SJCRH30 (cell line): ENCODE results near the gene CILP2. TPM values are rescaled to one million over a fixed set of nuclear protein-coding genes. Genes with fewer than 3 reads are reported as not detected.

Experiments
- DNase-seq, 2 experiments: peaks; one replicate each; pipeline ENCODE4 v3.0.0-alpha.2; 2015 to 2020
- H3K27ac ChIP-seq: fragments of 250-450 bp; sonication (Bioruptor Pico); 2 replicates; pipeline ENCODE4 v1.5.1; 2020; ENCODE audit warnings: mild to moderate bottlenecking, moderate library complexity
- H3K27me3 ChIP-seq: fragments of 250-450 bp; sonication (Bioruptor Pico); 2 replicates; pipeline ENCODE4 v1.5.1; 2020; ENCODE audit warnings: mild to moderate bottlenecking, moderate library complexity
- H3K36me3 ChIP-seq: fragments of 250-450 bp; sonication (Bioruptor Pico); 2 replicates; pipeline ENCODE4 v1.5.1; 2020; ENCODE audit warnings: mild to moderate bottlenecking, moderate library complexity
- H3K4me1 ChIP-seq: fragments of 250-450 bp; sonication (Bioruptor Pico); 2 replicates; pipeline ENCODE4 v1.5.1; 2020; ENCODE audit warnings: mild to moderate bottlenecking, moderate library complexity
- H3K4me3 ChIP-seq: fragments of 250-450 bp; sonication (Bioruptor Pico); 2 replicates; pipeline ENCODE4 v1.5.1; 2020; ENCODE audit warnings: mild to moderate bottlenecking, moderate library complexity
- H3K9me3 ChIP-seq: fragments of 250-450 bp; sonication (Bioruptor Pico); replicated peaks from 2 replicates; pipeline ENCODE4 v1.5.1; 2020; ENCODE audit warnings: mild to moderate bottlenecking, moderate library complexity
- total RNA-seq: library from RNA; depleted of rRNA; stranded (reverse); fragments of >200 nt; shearing (Covaris generic); gene quantifications from 2 replicates; pipeline ENCODE4 v1.2.3, GENCODE V29; 2014; rRNA removed

Gene CILP2, protein sequence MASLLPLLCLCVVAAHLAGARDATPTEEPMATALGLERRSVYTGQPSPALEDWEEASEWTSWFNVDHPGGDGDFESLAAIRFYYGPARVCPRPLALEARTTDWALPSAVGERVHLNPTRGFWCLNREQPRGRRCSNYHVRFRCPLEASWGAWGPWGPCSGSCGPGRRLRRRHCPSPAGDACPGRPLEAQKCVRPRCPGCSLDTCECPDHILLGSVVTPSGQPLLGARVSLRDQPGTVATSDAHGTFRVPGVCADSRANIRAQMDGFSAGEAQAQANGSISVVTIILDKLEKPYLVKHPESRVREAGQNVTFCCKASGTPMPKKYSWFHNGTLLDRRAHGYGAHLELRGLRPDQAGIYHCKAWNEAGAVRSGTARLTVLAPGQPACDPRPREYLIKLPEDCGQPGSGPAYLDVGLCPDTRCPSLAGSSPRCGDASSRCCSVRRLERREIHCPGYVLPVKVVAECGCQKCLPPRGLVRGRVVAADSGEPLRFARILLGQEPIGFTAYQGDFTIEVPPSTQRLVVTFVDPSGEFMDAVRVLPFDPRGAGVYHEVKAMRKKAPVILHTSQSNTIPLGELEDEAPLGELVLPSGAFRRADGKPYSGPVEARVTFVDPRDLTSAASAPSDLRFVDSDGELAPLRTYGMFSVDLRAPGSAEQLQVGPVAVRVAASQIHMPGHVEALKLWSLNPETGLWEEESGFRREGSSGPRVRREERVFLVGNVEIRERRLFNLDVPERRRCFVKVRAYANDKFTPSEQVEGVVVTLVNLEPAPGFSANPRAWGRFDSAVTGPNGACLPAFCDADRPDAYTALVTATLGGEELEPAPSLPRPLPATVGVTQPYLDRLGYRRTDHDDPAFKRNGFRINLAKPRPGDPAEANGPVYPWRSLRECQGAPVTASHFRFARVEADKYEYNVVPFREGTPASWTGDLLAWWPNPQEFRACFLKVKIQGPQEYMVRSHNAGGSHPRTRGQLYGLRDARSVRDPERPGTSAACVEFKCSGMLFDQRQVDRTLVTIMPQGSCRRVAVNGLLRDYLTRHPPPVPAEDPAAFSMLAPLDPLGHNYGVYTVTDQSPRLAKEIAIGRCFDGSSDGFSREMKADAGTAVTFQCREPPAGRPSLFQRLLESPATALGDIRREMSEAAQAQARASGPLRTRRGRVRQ
- total RNA-seq, result 0.94 and 1.1 TPM in 2 replicates

DNA sequence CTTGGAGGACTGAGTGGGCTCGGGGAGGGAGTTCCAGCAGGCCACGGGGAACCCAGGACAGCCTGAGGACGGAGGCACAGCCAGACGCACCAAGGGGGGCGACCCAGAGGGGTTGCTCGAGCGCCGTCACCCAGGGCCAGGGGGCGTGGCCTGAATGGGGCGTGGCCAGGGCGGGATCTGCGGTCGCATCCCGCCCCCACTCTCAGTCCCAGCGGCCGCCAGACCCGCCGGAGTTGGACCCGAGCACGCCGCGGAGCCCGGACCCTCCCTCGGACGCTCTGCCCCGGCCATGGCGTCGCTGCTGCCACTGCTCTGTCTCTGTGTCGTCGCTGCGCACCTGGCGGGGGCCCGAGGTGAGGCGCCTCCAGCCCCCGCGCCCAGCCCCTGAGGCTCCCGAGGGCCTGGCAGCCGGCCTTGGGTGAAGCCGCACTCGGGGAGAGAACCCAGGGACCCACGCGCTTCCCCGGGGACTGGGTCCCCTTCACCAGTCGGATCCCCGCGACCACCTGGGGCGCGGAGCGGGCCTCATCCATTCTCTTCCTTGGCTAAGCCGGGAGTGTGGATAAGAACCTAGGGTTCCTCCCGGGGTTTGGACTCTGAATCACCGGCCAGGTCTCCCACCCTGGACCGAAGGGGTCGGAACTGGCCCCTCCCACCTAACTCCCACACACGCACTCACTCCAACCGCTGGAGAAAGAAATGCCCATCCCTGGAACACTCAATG, at the start of gene CILP2:
TSS of gene CILP2 (plus strand) at position 205 of the 724 bp plus-strand sequence. CDS start at position 290, 85 bp downstream.
- no peaks in the 10 kb centered on the region for H3K36me3 ChIP-seq
- H3K27ac ChIP-seq, result no peak within 1 kb of the TSS
- peak within 1 kb of the TSS; percentile 49 for H3K4me3 ChIP-seq
- H3K9me3 ChIP-seq, result no peaks in the 10 kb centered on the region
- DNase-seq, result peak; percentile 65 to 66
- no peaks in the 10 kb centered on the region for H3K27me3 ChIP-seq
- H3K4me1 ChIP-seq, result peaks cover 5% of the 10 kb centered on the region; the same call in 1 of the 2 replicates

DNA sequence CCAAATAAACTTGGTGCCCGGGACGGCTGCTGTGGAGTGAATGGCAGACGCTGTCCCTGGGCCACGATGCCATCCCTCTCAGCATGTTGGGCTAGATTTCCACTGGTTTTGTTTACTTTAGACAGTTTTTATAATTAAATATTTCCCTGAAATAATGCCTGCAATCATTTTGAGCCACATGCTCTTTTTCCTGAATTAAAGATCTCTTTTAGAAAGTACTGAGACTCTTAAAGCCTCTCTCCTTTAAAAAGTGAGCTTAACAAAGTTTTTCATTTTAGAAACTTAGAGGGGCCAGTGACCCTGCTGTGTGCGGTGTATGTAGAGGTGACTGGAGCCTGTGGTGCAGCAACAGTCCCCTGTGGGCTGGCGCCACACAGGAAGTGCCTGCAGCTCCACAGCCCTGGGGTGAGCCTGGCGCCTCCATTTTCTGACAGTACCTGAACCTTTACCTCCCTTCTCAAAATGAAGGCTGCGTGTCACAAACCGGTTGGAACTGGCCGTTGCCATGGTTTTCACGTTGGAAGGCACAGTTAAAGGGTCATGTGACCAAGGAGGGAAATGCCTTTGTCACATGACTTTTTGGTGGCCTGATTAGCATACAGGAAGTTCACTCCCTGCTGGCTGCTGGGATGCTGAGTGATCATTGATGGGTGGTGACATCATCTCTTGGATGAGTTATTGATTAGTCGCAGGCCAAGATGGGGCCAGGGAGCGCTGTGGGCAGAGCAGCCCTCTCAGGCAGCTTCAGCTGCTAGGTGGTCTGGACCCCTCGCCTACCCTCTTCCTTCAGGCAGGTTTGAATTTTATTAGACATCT, 49.0 kb upstream of the CILP2 start:
- no peak overlapping the region for H3K4me3 ChIP-seq
- H3K27me3 ChIP-seq, result no peaks in the 10 kb centered on the region
- DNase-seq, result peak; percentile 28 to 47
- peaks cover 23% of the 10 kb centered on the region for H3K36me3 ChIP-seq
- H3K4me1 ChIP-seq, result peaks cover 30% of the 10 kb centered on the region; the same call in 1 of the 2 replicates
- H3K27ac ChIP-seq, result no peak overlapping the region
- H3K9me3 ChIP-seq, result no peaks in the 10 kb centered on the region

DNA sequence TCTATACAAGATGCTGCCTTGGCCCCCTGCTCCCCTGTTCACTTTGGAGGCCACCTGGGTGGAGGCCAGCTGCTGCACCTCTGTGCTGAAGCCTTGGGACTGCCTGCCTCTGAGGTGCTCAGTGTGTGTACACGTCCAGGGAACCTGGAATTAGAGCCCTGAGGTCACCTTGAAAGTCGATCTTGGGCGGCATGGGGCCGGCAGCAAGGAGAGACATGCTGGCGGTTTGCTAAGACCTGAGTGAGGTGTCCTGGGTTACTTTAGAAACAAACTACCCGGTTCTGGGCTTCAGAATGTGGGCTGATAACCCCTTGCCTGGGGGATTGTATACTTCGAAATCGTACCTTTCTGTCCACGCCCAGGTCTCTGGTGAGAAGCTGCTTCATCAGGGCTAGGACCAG, 48.3 kb upstream of the CILP2 start:
- Histone ChIP-seq H3K9me3 (no peaks in the 10 kb centered on the region), H3K4me1 (peaks cover 28% of the 10 kb centered on the region; the same call in 1 of the 2 replicates), H3K4me3 (no peak overlapping the region), H3K36me3 (peaks cover 30% of the 10 kb centered on the region), H3K27ac (no peak overlapping the region), H3K27me3 (no peaks in the 10 kb centered on the region)
- no peak for DNase-seq

DNA sequence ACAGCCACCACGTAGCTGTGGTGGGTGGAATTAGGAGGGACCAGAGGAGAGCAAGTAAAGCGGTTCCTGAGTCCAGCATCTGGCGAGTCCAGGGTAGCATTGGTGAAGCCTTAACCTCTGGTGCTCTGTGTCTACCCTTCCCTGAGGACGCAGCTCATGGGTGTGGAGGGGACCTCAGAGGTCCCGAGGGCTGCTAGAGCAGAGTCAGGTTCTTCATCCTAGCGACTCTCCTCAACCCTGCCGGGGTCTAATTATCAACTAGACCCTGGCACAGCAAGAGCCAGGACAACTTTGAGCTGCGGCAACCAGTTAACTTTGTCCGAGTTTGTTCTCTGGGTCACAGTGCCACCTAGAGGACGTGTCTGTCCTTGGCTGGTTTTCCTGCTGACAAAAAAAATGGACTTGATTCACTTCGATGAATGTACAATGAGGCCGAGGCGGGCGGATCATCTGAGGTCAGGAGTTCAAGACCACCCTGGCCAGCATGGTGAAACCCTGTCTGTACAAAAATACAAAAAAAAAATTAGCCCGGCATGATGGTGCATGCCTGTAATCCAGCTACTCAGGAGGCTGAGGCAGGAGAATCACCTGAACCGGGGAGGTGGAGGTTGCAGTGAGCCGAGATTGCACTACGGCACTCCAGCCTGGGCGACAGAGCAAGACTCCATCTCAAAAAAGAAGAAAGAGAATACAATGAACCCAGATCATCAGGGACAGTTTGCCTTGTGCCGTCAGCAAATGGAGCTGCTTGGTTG, 47.7 kb upstream of the CILP2 start:
- Histone ChIP-seq H3K36me3 (peaks cover 34% of the 10 kb centered on the region), H3K9me3 (no peaks in the 10 kb centered on the region), H3K27me3 (no peaks in the 10 kb centered on the region), H3K4me3 (no peak overlapping the region), H3K27ac (no peak overlapping the region), H3K4me1 (peaks cover 23% of the 10 kb centered on the region; the same call in 1 of the 2 replicates)
- DNase-seq, result peak; percentile 75 to 88

DNA sequence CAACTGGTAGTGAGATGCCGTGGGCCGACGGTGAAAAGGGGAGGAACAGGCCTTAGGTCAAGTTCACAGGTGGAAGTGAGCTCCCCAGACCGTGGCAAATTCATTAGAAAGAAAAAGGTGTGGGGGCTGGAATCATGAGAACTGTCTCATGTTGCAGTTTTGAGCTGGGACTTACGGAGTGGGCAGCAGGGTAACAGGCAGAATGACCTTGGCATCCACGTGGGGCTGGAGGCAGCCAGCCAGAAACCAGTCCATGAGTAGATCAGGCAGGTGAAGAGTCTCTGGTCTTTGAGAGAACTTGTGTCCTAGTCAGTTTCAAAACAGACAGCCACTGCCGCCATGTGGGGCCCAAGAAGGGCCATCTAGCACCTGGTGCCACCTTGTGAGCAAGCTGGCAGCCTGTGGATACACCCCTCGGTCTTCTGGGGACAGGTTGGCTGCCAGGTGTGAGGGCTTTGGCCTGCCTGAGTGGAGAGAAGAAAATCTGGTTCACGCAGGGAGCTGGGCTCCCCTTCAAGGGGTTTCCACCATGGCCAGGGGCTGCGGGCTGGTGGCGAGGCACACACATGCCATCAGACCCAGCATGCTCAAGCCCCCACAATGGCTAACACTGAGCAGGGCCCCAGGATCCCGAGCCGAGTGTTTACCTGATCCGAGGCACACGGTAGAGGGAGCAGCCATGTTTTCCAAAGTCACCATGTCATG, 46.6 kb upstream of the CILP2 start:
- H3K36me3 ChIP-seq, result peaks cover 33% of the 10 kb centered on the region
- no peak overlapping the region for H3K4me3 ChIP-seq
- no peaks in the 10 kb centered on the region for H3K9me3 ChIP-seq
- H3K4me1 ChIP-seq, result peaks cover 17% of the 10 kb centered on the region; the same call in 1 of the 2 replicates
- H3K27ac ChIP-seq, result no peak overlapping the region
- H3K27me3 ChIP-seq, result no peaks in the 10 kb centered on the region
- no peak for DNase-seq

DNA sequence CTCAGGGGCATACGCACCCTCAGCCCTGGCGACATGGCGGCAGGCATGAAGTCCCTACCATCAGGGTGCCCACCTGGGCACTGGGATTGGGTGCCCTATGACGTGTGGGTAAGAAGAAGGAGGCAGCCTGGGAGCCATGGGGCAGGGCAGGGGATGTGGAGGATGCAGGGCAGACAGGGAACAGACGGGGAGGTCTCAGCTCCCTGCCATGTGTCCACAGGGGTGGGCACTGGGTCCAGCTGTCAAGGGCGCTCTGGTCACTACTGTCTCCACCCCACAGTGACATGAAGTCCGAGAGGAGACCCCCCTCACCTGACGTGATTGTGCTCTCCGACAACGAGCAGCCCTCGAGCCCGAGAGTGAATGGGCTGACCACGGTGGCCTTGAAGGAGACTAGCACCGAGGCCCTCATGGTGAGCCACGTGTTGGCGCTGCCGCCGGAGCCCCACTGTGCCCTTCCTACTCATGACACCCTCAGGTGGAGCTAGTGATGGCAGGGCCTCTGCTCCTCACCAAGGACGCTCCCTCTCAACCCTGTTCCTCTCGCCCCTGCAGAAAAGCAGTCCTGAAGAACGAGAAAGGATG, 45.9 kb upstream of the CILP2 start:
- H3K9me3 ChIP-seq, result no peaks in the 10 kb centered on the region
- peaks cover 17% of the 10 kb centered on the region; the same call in 1 of the 2 replicates for H3K4me1 ChIP-seq
- no peaks in the 10 kb centered on the region for H3K27me3 ChIP-seq
- H3K36me3 ChIP-seq, result peaks cover 40% of the 10 kb centered on the region
- no peak for DNase-seq
- H3K4me3 ChIP-seq, result no peak overlapping the region
- H3K27ac ChIP-seq, result no peak overlapping the region

DNA sequence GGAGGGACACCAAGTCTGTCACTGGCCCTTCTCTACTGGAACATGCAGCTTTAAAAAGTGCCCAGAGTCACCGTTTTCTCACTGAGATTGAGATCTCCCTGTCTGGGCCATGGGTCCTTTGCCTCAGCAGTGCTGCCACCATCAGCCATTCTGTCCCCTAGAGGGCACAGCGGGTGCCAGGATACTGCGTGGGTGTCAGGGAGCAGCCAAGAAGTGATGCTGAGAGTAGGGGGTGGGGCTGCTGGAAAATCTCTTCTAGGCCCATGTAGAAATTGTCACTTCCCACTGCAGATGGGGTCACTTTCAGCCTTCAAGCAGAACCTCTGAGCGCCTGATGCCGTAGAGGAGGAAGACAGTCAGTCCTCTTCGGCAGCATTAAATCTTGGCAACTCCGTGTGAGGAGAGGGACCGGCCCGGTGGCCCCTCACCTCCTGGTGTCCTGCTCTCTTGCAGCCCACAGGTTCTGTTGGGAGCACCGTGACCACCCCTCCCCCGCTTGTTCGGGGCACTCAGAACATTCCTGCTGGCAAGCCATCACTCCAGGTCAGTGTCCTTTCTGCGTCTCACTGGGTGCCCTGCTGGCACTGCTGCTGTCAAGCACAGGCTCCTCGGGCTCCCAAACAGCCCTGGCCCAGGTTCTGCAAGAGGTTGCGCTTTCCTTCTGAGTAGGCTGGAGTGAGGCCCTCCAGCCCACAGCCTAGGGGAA, 44.1 kb upstream of the CILP2 start:
- H3K36me3 ChIP-seq, result peaks cover 56% of the 10 kb centered on the region
- no peak for DNase-seq
- peaks cover 10% of the 10 kb centered on the region; the same call in 1 of the 2 replicates for H3K4me1 ChIP-seq
- H3K27me3 ChIP-seq, result no peaks in the 10 kb centered on the region
- H3K9me3 ChIP-seq, result no peaks in the 10 kb centered on the region
- H3K27ac ChIP-seq, result no peak overlapping the region
- no peak overlapping the region for H3K4me3 ChIP-seq

DNA sequence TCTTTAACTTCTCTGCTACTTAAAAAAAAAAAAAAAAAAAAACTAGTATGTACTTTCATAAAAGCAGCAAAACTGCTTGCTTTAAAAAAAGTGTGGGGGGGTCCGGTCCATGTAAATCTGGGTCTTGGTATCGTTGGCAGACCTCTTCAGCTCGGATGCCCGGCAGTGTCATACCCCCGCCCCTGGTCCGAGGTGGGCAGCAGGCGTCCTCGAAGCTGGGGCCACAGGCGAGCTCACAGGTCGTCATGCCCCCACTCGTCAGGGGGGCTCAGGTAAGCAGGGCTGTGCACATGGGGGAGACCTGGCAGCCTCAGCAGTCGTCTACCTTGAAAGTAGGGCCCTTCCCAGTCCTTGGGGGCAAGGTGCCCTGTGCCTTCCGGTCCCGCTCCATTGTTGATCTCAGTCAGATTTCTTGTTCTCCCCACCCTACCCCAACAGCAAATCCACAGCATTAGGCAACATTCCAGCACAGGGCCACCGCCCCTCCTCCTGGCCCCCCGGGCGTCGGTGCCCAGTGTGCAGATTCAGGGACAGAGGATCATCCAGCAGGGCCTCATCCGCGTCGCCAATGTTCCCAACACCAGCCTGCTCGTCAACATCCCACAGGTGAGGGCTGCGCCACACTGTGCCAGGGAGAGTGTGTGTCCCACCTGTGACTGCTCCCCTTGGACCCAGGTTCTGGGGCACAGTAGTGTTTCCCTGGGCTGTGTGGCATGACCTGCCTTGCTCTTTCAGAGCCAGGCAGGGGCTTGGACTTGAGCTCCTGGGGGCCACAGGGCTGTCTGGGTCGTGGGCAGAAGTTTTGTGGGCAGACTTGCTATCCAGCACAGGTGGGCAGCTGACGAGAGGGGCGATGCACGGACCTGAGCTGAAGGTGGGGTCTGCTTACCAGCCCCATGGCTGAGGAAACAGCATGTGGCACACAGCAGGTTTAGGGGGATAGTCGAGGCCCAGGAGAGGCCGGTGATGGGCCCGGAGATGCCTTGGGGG, 42.2 kb upstream of the CILP2 start:
- no peaks in the 10 kb centered on the region for H3K27me3 ChIP-seq
- H3K4me3 ChIP-seq, result no peak overlapping the region
- H3K4me1 ChIP-seq, result 0 out of 2 replicates have a peak, but pooled peaks cover 2% of the 10 kb centered on the region
- H3K36me3 ChIP-seq, result peaks cover 61% of the 10 kb centered on the region
- no peak overlapping the region for H3K27ac ChIP-seq
- no peak for DNase-seq
- H3K9me3 ChIP-seq, result no peaks in the 10 kb centered on the region

DNA sequence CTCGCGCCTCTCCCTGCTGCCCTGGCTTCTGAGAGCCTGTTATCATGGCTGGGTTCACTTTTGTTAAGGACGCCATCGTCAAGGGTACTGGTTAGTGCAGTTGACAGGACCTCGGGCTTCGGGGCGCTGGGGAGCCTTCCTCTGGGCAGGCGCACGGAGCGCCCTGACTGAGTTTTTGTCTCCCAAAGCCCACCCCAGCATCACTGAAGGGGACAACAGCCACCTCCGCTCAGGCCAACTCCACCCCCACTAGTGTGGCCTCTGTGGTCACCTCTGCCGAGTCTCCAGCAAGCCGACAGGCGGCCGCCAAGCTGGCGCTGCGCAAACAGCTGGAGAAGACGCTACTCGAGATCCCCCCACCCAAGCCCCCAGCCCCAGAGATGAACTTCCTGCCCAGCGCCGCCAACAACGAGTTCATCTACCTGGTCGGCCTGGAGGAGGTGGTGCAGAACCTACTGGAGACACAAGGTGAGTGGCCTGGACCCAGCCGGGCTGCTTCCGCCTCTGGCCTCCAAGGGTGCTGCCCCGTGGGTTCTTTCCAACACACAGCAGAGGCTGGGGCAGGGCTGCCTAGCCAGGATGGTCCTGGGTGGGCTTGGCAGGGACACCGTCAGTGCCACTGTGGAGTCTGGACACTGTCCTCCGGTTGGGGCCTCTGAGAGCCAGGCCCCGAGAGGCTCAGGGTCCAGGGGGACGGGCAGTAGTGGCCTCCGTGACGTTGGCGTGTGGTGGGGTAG, 39.6 kb upstream of the CILP2 start:
- Histone ChIP-seq H3K9me3 (no peaks in the 10 kb centered on the region), H3K27ac (no peak overlapping the region), H3K27me3 (no peaks in the 10 kb centered on the region), H3K36me3 (peaks cover 72% of the 10 kb centered on the region), H3K4me1 (no peaks in the 10 kb centered on the region), H3K4me3 (no peak overlapping the region)
- DNase-seq, result no peak

DNA sequence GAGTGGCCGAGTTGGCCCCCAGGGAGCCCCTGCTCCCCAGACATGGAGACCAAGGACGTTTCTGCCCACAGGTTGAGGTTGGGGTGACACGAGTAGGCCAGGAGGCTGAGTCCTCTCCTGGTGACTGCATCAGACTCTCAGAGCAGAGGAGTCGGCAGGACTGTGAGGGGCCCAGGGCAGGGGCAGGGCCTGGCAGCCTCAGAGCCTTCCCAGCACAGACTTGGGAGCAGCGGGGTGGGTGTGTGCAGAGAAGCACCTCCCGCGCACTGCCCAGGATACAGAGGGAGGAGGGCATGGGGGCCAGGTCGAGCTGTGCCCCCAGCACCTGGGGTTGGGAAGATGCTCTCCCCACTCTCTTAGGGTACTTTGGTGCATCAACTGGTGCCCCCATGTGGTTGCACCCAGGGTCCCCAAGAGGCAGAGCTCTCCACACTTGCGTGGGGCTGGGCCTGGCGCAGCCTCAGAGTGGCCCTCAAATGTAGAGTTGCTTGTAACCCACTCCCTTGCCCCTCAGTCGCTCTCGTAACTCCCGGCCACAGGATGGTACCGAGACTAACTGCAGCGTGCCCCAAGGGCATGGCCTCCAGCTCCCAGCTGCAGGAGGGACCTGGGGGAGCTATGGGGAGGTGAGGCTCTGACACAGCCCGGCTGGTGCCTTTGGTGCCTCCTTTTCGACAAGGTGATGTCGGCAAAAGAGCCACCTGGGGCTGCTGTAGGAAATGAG, 38.6 kb upstream of the CILP2 start:
- peaks cover 73% of the 10 kb centered on the region for H3K36me3 ChIP-seq
- no peak overlapping the region for H3K4me3 ChIP-seq
- no peaks in the 10 kb centered on the region for H3K27me3 ChIP-seq
- no peak overlapping the region for H3K27ac ChIP-seq
- H3K9me3 ChIP-seq, result no peaks in the 10 kb centered on the region
- no peak for DNase-seq
- H3K4me1 ChIP-seq, result no peaks in the 10 kb centered on the region
